ENCODE measurements around the gene LKAAEAR1. TPM values are rescaled to one million over a fixed set of nuclear protein-coding genes. Genes with fewer than 3 reads are reported as not detected.

Gene LKAAEAR1
- total and polyA plus RNA-seq, 9 of the 15 experiments (the other 6 are each of a cell fraction or from before 2014, with no cell fraction given), result not detected

DNA sequence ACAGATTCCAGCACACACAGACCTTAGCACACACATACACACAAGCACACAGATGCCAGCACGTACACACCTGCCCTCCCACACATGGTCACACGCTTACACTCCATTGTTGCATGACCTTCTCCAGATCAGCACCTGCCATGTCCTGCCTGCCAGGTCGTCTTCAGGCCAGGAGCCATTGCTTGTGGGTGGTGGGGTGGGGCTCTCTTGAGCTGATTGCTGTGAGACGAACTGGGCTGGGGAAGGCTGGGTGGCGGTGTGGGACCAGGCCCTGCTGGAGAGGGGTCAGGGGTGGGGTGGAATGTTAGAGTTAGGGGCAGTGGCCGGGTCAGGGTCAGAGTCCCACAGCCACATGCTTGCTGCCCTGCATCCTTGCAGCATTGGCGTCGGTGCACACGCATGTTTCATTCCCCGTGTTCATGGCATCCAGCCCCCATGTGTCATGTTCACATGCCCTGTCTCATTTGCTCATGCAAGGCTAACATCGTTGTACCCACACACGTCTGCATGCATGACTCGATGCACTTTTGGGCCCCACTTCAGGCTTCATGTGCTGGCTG lies 29.7 kb upstream of the LKAAEAR1 start:
- POLR2A ChIA-PET, result interaction anchor here (0.6 kb wide), 1 partner anchor 598 kb away, joined by 4 read pairs; no protein-coding TSS in a partner anchor
- Histone ChIP-seq H3K27ac (ENCODE audit: extremely low read depth, low read depth, low read length) (no peak overlapping the region), H3K36me3 (ENCODE audit: control insufficient read depth, insufficient read depth, low read length) (no peaks in the 10 kb centered on the region), H3K27me3 (ENCODE audit: control insufficient read depth in 2 of 2, insufficient read depth in 2 of 2, low read length in 2 of 2) (peaks cover 26 to 64% of the 10 kb centered on the region in 2 experiments; a peak in 4 of 5 replicates), H3K9ac (ENCODE audit: insufficient read depth in 1 of 2, low read depth in 2 of 2, low read length in 2 of 2) (no peak overlapping the region), H4K20me1 (replicated peaks; ENCODE audit: control insufficient read depth, insufficient read depth, low read length) (peaks cover 16% of the 10 kb centered on the region), H3K4me2 (ENCODE audit: insufficient read depth, low read length) (no peak overlapping the region), H3K79me2 (ENCODE audit: control insufficient read depth, insufficient read depth, low read length) (no peaks in the 10 kb centered on the region), H3K9me3 (replicated peaks; ENCODE audit: control insufficient read depth, insufficient read depth, low read depth, low read length) (no peaks in the 10 kb centered on the region), H2AFZ (ENCODE audit: low read depth, low read length) (no peak overlapping the region), H3K4me3 (no peak overlapping the region), H3K9me1 (ENCODE audit: control insufficient read depth, insufficient read depth, low read length) (no peaks in the 10 kb centered on the region), H3K4me1 (replicated peaks in 1 of 2; ENCODE audit: control insufficient read depth in 2 of 2, insufficient read depth in 2 of 2, low read length in 2 of 2) (peaks cover 0 to 26% of the 10 kb centered on the region in 2 experiments; a peak in 1 of 5 replicates)
- in situ Hi-C loops (cut with MboI), result no loop called here
- ATAC-seq (no peak), FAIRE-seq (no peak), DNase-seq (ENCODE audit: extremely low read depth in 1 of 4, low spot score in 3 of 4) (no peak)
- CTCF ChIA-PET (ENCODE audit: low intra/inter-chr PET ratio), result no interaction called here
- no TSS peak for BruUV-seq (replicated peaks)
- TF ChIP-seq L3MBTL2 (IDR thresholded peaks at IDR 0.05) (no peak), MCM3 (IDR thresholded peaks at IDR 0.05) (no peak), PTRF (tag; IDR thresholded peaks at IDR 0.05) (no peak), MAFF (IDR thresholded peaks at IDR 0.05; ENCODE audit: low read length) (no peak), ZNF24 (IDR thresholded peaks at IDR 0.05) (no peak), SP2 (IDR thresholded peaks at IDR 0.05; ENCODE audit: extremely low read depth, low read depth, low read length, poor library complexity, severe bottlenecking) (no peak), TBL1XR1 (IDR thresholded peaks at IDR 0.05; ENCODE audit: low read length in 2 of 2) (no peak), ZNF444 (CRISPR knock-in tag; IDR thresholded peaks at IDR 0.05) (no peak)
- 2% methylated on average over 13 of the region's 13 CpGs for WGBS (ENCODE audit: insufficient coverage, low coverage, missing lambda C conversion rate)
- intact Hi-C loops (cut with micrococcal nuclease), result no loop called here

All from K562 (cell line).